Stimulated activated CD4-positive, alpha-beta T cell treated with anti-CD3 and anti-CD28 coated beads, TNF-alpha, amount 100 ng/mL, for 48 hours (primary cell): ENCODE results near the gene RSF1.
"Not testable (repeated sequence)": the region's sequence is repeated elsewhere in the genome, so short reads cannot be mapped to it uniquely, and the experiment has no call there.

Source experiments
- DNase-seq, 3 donors: peaks; one replicate each; pipeline ENCODE4 v3.0.0-alpha.2; 2020; ENCODE audit warnings: low read depth in 3 of 3

RSF1 gene

DNA sequence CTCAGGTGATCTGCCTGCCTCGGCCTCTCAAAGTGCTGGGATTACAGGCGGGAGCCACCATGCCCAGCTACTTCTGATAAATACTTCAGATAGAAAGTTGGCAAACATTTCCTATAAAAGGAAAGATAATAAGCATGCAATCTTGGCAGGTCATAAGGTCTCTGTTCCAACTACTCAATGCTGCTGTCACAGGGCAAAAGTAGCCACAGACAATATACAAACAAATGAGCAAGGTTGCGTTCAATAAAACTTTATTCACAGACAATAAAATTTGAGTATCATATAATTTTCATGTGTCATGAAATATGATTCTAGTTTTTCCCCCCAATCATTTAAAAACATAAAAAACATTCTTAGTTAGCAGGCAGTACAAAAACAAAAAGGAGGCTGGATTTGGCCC is 129.9 kb downstream of the RSF1 start:
- no peak for DNase-seq

DNA sequence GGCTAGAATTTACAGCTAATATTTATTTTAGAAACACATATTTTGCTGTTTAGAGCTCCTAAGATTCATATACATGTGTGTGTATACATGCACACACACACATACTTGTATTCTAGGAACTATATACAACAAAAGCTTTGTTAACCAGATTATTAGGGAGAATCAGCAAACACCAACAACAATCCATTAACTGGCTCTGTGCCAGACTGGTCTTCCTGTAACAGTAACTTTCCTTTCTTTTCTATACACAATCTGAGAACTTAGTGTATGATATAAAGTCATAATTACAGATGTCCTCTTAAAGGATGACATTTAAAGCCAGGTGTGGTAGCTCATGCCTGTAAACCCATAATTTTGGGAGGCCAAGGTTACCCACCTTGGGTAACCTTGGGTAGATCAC is 133.4 kb downstream of the RSF1 start:
- DNase-seq = no peak

DNA sequence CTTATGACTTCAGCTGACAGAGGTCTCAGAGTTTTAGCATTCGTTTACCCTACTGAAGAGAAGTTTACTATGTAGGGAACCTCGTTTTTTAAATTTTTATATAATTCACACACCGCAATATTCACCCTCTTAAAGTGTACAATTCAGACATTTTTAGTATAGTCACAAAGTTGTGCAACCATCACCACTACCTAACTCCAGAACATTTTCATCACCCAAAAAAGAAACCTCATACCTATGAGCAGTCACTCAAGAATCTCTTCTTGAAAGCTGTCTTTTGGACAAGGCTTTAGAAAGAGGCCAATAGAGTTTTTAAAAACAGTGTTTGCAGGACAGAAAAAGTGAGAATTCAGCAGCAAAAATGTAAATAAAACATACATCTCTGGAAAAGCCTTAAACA is 143.4 kb downstream of the RSF1 start:
- no peak for DNase-seq

DNA sequence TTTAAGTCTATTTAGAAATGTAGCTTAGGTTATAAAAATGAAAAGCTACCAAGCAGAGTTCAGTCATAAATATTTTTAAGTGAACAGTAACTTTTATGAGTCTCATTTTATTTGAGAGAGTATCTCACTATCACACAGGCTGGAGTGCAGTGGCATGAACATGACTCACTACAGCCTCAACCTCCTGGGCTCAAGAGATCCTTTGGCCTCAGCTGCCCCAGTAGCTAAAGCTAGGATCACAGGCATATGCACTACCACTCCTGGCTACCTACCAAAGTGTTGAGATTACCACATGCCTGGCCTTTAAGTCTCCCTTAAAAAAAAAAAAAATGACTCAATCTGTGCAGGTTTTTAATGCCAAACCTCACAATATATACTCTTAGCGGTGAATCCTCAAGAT is 148.3 kb downstream of the RSF1 start:
- no peak for DNase-seq

DNA sequence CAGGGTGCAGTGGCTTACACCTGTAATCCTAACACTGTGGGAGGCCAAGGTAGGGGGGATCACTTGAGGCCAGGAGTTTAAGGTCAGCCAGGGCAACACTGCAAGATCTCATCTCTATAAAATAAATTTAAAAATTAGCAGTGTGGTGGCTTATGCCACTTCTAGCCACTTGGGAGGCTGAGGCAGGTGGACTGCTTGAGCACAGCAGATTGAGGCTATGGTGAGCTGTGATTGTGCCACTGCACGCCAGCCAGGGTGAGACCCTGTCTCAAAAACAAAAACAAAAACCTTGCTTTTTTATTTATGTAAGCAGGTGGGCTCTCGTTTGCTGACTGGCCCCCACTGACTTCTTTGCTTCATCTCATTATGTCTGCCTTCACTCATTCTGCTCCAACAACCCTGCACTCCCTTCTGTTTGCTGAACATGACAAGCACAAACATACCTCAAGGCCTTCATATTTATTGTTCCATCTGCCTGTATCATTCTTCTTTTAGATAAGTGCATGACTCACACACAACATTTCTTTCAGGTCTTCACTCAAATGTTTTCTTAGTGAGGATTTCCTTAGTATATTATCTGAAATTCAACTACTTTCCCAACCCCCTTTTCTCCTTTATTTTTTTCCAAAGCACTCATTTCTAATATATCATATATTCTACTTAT is 150.5 kb downstream of the RSF1 start:
- DNase-seq = no peak

DNA sequence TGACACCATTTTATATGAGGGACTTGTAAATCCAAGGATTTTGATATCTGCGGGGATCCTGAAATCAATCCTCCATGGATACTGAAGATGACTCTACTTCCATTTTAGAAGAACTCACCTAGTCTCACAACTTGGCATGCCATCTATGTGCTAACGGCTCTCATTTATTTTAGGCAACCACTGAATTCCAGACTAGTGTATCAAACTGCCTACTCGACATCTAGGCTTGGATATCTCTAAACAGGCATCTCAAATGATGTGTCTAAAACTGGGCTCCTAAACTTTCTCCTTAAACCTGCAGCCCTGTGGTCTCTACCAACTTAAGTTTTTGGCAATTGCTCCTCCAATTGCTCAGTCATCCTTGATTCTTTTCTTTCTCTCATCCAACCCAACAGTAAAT is 151.8 kb downstream of the RSF1 start:
- DNase-seq = no peak

DNA sequence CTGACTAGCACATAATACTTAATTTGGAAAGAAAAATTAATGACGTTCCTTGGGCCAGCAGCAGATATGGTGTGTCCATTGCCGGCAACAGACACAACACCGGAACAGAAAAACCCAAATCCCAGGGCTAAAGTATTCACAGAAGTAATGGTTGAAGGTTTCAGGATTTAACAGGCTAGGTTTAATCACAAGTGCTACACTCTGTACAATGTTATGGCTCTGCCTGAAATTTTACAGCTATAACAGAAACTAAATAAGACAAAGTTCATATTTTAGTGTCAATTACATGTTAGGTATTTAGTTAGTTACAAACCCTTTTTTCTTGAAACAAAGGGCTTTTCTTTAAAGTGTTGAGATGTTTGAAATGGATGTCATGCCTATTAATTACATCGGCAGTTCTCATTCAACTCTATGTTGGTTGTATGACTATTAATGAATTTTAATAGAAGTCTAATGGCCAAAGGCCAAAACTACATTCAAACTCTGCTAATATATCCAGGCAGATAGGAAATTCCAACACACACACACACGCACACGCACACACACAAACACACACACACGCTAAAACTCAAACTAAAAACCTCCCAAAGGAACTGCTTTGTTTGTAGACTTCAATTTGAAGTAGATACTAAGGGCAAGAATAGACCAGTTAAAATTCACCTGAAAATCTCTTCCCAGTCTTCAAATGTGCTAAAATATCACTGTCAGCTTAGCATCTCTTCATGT is 155.1 kb downstream of the RSF1 start:
- DNase-seq = no peak

DNA sequence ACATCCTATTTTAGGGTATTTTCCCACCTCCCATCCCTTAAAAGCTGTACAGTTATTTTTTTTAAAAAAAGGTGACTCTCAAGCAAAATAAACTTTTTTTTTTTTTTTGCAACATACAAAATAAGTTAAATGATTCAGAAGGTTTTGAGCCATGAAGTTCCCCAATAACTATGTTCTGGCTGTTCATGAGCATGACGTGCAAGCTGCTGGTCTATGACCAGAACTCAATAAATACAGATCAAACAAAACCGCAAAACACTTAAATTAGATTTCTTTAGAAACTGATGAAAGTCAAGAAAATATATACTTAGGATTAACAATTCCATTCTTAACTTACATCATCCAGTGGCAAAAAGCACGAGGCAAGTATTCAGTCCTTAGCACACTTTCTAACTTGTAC is 158.9 kb downstream of the RSF1 start:
- no peak for DNase-seq

DNA sequence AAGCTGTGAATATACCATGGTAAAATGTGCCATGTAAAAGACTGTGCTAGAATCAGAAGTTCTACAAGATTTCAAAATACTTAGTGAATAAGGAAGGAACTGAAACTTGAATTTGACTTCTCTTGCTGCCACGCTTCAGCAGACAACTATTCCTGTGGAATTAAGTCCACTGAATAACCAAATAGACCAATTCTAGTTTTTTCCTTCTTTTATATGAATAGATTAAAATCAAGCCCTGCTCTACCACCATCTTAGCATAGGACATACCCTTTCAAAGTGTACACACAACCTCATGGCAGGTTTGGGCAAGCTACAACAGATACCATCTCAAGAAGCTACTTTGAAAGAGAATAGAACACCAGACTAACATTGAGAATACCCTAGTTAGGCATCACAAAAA is 159.6 kb downstream of the RSF1 start:
- DNase-seq = no peak

DNA sequence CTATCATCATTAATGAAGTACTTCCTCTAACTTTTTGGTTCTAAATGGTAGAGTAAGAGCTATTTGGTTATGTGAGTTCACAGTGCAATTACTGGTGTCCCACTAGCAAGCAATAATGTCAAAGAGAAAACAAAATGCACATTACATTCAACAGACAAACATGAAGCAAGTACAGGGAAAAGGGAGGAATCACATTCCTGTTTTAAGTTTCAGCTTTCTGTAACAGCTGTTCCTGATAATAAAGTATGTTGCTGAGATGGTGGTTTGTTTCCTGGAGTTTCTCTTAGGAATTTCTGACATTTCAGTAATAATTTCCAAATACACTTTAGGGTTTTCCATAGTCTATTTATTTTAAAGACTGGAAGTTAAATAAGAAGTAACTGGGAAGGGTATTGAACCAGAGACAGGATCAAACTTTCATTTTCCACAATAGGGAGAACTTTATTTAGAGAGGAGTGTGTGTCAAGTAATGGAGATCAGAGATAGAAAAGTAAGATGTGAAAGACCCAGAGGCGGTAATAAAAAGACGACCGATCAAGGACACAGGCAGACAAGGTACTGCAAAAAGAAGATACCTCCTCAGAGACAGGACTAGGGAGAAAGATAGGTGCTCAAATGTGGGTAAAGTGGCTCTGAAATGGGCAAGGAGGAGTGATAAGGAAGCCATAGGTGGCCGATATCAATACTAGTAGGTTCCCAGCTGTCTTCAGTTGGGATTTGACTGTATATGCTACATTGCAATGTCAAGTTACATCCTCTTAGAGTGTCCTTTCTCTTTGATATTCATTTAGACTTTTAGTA is 162.1 kb downstream of the RSF1 start:
- no peak for DNase-seq

DNA sequence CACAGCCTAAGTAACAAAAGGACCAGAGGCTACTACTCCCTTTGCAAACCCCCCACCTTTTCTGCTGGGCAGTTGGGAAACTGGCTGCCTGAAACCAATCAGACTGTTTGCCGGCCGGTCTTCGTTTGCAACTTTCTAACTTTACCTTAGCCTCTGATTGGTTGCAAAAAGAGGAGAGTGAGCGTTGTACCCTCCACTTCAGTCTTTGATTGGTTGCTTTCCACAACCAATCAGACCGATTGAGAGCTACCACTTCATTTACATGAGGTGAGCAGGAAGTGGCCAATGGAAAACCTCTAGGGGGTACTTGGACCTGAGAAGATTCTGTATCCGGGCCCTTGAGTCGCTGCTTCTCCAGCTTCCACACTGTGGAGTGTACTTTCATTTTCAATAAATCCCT is 164.2 kb downstream of the RSF1 start:
- no peak for DNase-seq

DNA sequence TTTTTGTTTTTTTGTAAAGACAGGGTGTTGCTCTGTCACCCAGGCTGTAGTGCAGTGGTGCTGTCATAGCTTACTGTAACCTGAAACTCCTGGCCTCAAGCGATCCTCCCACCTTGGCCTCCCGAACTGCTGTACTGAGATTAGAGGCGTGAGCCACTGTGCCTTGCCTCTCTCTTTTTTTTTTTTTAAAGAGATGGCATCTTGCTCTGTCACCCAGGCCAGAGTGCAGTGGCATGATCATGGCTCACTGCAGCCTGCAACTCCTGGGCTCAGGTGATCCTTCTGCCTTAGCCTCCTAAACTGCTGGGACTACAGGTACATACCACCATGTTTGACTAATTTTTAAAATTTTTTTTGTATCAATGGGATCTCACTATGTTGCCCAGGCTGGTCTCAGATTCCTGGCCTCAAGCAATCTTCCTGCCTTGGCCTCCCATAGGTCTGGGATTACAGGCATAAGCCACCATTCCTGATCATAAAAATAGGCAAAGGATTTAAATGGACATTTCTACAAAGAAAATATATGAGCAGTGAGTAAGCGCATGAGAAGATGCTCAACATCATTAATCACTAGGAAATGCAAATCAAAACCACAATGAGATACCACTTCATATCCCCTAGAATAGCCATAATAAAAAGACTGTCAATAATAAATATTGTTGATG is 165.6 kb downstream of the RSF1 start:
- DNase-seq = no peak

DNA sequence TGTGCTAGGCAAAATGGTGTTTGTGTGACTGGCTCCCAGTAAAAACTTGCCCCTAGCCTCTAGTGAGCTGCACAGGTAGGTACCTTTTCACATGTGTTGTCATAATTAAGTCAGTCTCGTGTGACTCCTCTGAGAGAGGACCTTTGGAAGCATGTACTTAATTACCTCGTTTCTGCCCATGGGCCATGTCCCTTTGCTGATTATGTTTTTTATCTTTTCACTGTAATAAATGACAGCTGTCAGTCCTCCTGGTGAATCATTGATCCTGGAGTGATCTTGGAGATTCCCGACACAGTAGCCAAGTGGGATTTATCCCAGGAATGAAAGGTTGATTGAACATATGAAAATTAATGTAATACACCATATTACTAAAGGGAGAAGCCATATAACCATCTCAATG is 170.4 kb downstream of the RSF1 start:
- no peak for DNase-seq

DNA sequence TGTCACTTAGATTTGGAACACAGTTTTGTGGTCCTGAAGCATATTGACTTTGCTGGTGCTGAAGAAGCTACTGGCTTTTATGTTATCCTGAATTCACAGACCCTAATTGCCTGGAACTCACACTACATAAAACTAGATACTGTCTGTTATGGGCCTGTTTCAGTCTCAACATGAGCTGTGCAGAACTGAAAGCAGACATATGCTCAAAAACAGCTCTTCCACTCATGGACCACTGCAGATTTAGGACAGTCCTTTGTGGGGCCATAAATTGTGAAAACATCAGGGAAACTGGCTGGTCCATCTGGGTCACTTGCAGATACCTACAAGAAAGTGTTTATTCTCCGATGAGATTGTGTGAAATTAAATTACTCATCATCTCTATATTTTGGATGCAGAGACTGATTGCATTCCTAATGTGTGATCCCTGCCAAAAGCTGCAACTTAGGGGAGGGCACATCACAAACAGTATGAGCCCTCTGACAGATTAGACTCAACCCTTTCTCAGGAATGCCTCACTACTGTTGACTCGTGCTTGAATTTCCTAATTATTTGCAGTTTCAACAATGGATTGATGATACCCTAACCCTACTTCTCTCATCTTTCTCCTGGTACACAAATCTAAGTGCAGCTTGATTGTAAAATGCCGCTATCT is 172.7 kb downstream of the RSF1 start:
- no peak for DNase-seq

DNA sequence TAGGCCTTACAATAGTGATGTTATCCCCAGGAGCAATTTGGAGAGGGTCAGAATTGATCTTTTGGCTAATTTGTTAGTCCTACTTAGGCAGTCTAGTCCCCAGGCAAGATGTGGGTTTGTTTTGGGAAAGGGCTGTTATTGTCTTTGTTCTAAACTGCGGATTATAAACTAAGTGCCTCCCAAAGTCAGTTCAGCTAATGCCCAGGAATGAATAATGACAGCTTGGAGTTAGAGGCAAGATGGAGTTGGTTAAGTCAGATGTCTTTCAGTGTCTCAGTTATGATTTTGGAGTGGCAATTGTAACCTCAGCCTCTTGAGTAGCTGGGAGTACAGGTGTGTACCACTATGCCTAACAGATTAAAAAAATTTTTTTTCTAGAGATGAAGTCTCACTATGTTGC is 175.6 kb downstream of the RSF1 start:
- DNase-seq = no peak

DNA sequence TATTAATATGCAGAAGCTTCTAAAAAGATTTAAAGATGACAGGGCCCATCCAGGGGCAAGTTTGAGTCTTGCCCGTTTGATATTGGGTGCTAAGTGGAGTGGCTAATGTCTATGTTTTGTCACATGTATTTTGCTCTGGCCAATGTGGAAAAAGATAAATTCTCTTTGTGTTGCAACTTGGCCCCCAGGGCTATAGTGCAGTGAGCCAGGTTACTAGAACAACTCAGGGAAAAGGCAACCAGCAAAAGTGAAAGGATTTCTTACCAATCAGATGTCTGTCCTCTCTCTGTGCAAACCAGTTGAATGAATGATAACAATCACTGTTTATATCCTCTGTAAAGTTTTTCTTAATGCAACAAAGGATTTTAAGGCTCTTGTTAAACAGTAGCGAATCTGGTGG is 178.3 kb downstream of the RSF1 start:
- DNase-seq = no peak

DNA sequence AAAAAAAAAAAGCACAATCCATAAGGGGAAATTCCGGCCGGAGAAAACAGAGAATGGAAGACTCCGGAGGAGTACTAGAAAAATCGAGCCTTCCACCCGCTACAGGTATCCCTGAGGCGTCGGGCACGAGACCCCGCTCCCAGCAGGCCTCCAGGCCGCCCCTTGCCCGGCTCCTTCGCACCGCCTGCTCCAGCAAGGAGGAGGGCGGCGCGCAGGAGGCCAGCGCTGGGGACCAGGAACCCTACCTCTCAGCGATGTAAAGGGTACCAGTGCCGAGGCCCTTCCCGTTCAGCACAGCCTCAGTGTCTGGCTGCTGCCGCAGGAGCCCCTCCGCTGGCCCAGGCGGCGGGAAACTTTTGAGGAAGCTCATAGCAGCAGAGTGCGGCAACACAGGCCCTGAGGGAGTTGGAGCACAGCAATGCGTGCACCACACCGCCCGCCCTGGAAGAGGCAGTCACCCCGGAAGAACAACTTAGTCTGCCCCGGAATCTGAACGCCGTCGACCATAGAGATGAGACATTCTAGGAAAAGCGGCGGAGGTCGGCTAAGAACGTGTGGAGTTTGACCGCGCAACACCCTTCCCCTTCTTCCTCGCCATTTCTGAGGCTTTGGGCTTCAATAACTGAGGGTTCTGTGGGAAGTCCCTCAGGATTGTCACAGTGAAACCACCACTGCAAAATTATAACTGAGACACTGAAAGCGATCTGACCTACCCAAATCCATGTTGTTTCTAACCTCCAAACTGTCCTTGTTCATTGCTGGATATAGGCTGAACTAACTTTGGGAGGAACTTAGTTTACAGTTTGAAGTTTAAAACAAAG is 183.0 kb downstream of the RSF1 start, which contains the start of gene CLNS1A:
TSS of gene CLNS1A (minus strand) at position 450 of the 821 bp plus-strand sequence. CDS start at position 370, 80 bp downstream.
- peak; percentile 69 to 73 (median 70) for DNase-seq

DNA sequence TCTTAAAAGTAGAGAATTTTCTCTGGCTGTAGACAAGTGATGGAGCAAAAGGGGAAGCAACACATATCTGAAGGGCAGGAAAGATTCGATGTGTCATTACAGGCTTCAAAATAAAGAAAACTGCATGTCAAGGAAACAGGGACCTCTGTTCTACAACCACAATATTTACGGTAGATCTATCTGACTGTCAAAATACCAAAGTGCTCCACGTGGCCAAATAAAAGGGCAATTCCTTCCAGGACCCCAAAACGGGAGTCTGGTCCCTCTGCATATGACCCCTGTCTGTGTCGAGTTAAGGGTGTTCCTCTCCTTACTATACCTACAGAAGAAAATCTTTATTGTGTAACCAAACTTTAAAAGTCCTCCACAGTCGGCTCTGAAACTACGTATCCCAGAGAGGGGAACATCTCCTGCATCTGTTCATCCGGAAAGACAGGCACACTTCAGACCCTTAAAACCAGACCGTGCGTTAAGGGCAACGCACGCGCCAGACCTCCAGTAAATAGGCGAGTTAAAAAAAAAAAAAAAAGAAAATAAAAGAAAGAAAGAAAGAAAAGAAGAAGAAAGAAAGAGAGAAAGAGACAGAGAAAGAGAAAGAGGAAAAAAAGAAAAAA is 183.7 kb downstream of the RSF1 start:
- DNase-seq = no peak

DNA sequence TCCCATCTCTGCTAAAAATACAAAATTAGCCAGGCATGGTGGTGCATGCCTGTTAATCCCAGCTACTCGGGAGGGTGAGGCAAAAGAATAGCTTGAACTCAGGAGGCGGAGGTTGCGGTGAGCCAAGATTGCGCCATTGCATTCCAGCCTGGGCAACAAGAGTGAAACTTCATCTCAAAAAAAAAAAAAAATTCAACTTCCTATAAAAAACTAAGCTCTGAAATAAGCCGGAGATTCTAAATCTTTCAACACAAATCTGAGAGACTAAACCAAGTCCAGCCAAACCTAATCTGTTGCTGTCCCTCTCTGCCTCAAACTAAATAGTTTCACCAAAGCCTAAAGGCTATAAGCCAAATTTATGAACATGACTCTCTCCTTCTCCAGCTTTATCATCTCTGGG is 186.6 kb downstream of the RSF1 start:
- DNase-seq = not testable (repeated sequence)

DNA sequence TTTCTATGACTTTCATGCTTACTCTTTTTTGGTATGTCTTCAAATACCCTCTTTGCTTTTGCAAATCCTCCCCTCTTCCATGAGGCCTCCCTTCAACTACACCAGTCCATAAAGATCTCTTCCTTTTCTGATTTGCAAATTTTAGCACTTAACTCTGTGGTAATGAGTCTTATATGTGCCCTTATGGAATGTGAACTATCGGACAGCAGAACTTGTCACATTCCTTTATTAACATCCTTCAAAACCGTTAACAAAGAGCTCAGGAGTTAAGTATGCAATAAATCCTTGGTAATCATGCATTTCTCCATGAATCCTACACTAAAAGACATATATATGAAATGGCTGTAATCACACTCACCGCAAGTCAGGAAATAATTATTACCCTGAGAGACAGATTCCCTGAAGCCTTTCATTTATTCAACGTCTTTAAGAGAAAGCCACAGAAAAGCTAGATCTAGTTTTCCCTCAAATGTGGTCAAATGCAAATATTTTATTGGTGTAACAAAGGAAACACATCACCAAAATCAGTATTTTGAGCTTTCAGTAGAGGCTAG is 190.3 kb downstream of the RSF1 start:
- DNase-seq = no peak
